Kidney (tissue), 14 donors: ENCODE measurements around the gene TMEM38A. TPM values are rescaled to one million over a fixed set of nuclear protein-coding genes. Genes with fewer than 3 reads are reported as not detected.

ENCODE experiments used
- DNase-seq, 5 donors: peaks; one replicate each; pipeline ENCODE4 v3.0.0-alpha.2; 2013 to 2020
- FAIRE-seq: peaks from 2 replicates; lab custom pipeline; 2012; peaks lifted over from hg19 to GRCh38; lab: Jason Lieb, UNC
- H3K27ac ChIP-seq, 2 donors: one replicate each; pipeline ENCODE4 v1.7.0; 2013; ENCODE audit warnings: low read depth in 2 of 2, low read length in 2 of 2, inconsistent platforms in 1 of 2
- H3K27me3 ChIP-seq: one replicate; pipeline ENCODE4 v1.7.1; 2013; ENCODE audit warnings: low read length, inconsistent platforms; ENCODE audit not compliant: control insufficient read depth, insufficient read depth
- H3K36me3 ChIP-seq, 3 donors: one replicate each; pipeline versions ENCODE4 v1.7.0 to v1.7.1; 2013; ENCODE audit warnings: low read length in 3 of 3, control low read depth in 1 of 3, inconsistent platforms in 1 of 3; ENCODE audit not compliant: insufficient read depth in 3 of 3, control insufficient read depth in 2 of 3
- H3K4me1 ChIP-seq, 3 donors: one replicate each; pipeline versions ENCODE4 v1.7.0 to v1.7.1; 2013; ENCODE audit warnings: low read length in 3 of 3, inconsistent platforms in 1 of 3, low read depth in 1 of 3; ENCODE audit not compliant: control insufficient read depth in 2 of 3, insufficient read depth in 2 of 3
- H3K4me3 ChIP-seq, 3 donors: one replicate each; pipeline versions ENCODE4 v1.7.0 to v1.8.1; 2013; ENCODE audit warnings: low read length in 3 of 3, control low read depth in 1 of 3, inconsistent platforms in 1 of 3
- H3K9ac ChIP-seq, 3 donors: one replicate each; pipeline versions ENCODE4 v1.7.0 to v1.7.1; 2013; ENCODE audit warnings: low read length in 3 of 3, control low read depth in 1 of 3, inconsistent platforms in 1 of 3
- H3K9me3 ChIP-seq, 3 donors: one replicate each; pipeline versions ENCODE4 v1.7.0 to v1.7.1; 2013; ENCODE audit warnings: low read length in 3 of 3, control low read depth in 1 of 3, inconsistent platforms in 1 of 3; ENCODE audit not compliant: control insufficient read depth in 2 of 3, insufficient read depth in 1 of 3
- CTCF ChIP-seq: IDR thresholded peaks from 3 replicates; pipeline ENCODE4 v1.5.1; 2012; ENCODE audit warnings: mild to moderate bottlenecking, moderate library complexity, borderline replicate concordance; ENCODE audit not compliant: insufficient read depth; ENCODE audit errors: extremely low read depth
- intact Hi-C: fragments of 100-400 bp; cut with DNase I; formaldehyde crosslinking; loops from one replicate; pipeline ENCODE4 v1.11.1; 2022
- polyA plus RNA-seq: library from polyadenylated mRNA; stranded (reverse); fragments of 350-450 nt; fragmentation: Illumina TruSeq; extraction: RNeasy Lipid Tissue Mini Kit (QIAGEN cat#74804); gene quantifications from one replicate; pipeline ENCODE4 v1.2.3, GENCODE V29; 2014; ENCODE audit warnings: low read depth, low replicate concordance; ENCODE audit not compliant: insufficient read depth
- total RNA-seq: library from RNA; stranded (reverse); fragmentation: NEBNext Ultra II Directional; extraction: Animal tissue kit (Norgen Biotek cat#: 25700); gene quantifications from one replicate; pipeline ENCODE4 v1.2.1, GENCODE V29; 2021
- donor health status: control.
- donor health status: control.
- donor health status: control.
- donor health status: control.
- donor health status: control.
- donor health status: DM: yes; HTN: yes; CAD: no.
- donor health status: Normal renal cell carcinoma (clear cell type).

TMEM38A gene
- total and polyA plus RNA-seq, 2 donors from 2014 or later = 5.8 to 10.7 TPM

- no peaks in the 10 kb centered on the region for H3K27me3 ChIP-seq
- peaks cover 0 to 2% (median 0%) of the 10 kb centered on the region in 3 donors for H3K4me1 ChIP-seq
- intact Hi-C loops = no loop called here
- H3K4me3 ChIP-seq = no peak overlapping the region
- no peak for FAIRE-seq
- no peak overlapping the region for H3K27ac ChIP-seq
- H3K9ac ChIP-seq = no peak overlapping the region
- DNase-seq = no peak
- H3K9me3 ChIP-seq = no peaks in the 10 kb centered on the region
- H3K36me3 ChIP-seq = peaks cover 2 to 4% (median 3%) of the 10 kb centered on the region in 3 donors
- TF ChIP-seq CTCF = no peak
Measured at GRCh38 chr19:16631465-16631864, 29.5 kb upstream of the TMEM38A start.

DNA sequence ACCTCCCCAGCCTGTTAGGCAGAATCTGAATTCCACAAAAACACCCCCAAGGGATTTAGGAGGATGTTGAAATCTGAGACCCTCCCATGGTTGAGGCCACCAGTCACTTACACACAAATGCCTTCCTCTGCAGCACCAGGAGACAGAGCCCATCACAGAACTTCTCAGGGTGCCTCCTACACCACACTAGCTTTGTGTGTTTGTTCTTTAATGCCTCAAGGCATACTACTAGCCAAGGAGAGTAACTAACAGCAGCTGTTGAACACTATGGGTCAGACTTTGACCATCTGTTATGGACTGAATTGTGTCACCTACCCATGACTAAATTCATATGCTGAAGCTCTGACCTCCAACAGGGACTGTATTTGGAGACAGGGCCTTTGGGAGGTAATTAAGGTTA lies 23.4 kb upstream of the TMEM38A start:
- DNase-seq (no peak), FAIRE-seq (no peak)
- intact Hi-C loops = no loop called here
- H3K9me3 ChIP-seq = no peaks in the 10 kb centered on the region
- H3K27ac ChIP-seq = no peak overlapping the region
- TF ChIP-seq CTCF = no peak
- H3K27me3 ChIP-seq = no peaks in the 10 kb centered on the region
- H3K36me3 ChIP-seq = peaks cover 4 to 12% (median 11%) of the 10 kb centered on the region in 3 donors
- H3K9ac ChIP-seq = no peak overlapping the region
- no peaks in the 10 kb centered on the region for H3K4me1 ChIP-seq
- H3K4me3 ChIP-seq = no peak overlapping the region

DNA sequence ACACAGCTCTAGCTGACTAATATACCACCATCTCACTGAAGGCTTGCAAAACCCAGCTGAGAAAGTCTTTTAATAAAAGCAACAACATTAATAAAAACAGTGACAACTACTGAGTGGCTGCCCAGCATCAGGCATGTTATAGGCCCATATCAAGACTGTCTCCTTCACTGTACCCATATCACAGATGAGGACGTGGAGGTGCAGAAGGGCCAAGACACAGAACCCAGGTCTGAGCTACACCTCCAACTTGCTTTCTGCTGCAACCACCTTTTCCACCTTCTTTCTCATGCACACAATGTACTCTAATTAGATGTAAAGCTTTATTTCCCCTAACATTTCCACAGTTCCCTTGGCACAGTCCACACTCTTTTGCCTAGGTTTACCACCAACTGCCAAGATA lies 22.3 kb upstream of the TMEM38A start:
- H3K36me3 ChIP-seq = peaks cover 4 to 15% (median 14%) of the 10 kb centered on the region in 3 donors
- intact Hi-C loops = no loop called here
- H3K27me3 ChIP-seq = no peaks in the 10 kb centered on the region
- FAIRE-seq = no peak
- H3K9ac ChIP-seq = no peak overlapping the region
- no peaks in the 10 kb centered on the region for H3K9me3 ChIP-seq
- H3K4me3 ChIP-seq = no peak overlapping the region
- TF ChIP-seq CTCF = no peak
- no peak overlapping the region for H3K27ac ChIP-seq
- no peaks in the 10 kb centered on the region for H3K4me1 ChIP-seq
- no peak for DNase-seq

GRCh38 chr19:16640951-16641350 lies 20.0 kb upstream of the TMEM38A start:
- Histone ChIP-seq H3K27me3 (no peaks in the 10 kb centered on the region), H3K4me3 (no peak overlapping the region), H3K36me3 (peaks cover 9 to 25% (median 25%) of the 10 kb centered on the region in 3 donors), H3K9me3 (no peaks in the 10 kb centered on the region), H3K4me1 (no peaks in the 10 kb centered on the region), H3K27ac (no peak overlapping the region), H3K9ac (no peak overlapping the region)
- intact Hi-C loops = no loop called here
- DNase-seq (no peak), FAIRE-seq (no peak)
- no peak for TF ChIP-seq CTCF
